Suprapubic skin (tissue), 3 donors: ENCODE data around the gene STAM.

Experiments used
- EP300 ChIP-seq: sonication (generic); formaldehyde crosslinking; IDR thresholded peaks from one replicate; pipeline ENCODE4 v1.6.1; 2017; ENCODE audit warnings: antibody characterized with exemption
- TF ChIP-seq, protein P1 (sequence below), 2 donors: fragments of 200-600 bp in 1 of 2; fragments of 450-650 bp in 1 of 2; sonication (generic) in 1 of 2; IDR thresholded peaks; one replicate each; pipeline ENCODE4 v1.5.1; 2016 to 2019; ENCODE audit warnings: antibody characterized with exemption in 2 of 2, mild to moderate bottlenecking in 1 of 2, moderate library complexity in 1 of 2

DNA sequence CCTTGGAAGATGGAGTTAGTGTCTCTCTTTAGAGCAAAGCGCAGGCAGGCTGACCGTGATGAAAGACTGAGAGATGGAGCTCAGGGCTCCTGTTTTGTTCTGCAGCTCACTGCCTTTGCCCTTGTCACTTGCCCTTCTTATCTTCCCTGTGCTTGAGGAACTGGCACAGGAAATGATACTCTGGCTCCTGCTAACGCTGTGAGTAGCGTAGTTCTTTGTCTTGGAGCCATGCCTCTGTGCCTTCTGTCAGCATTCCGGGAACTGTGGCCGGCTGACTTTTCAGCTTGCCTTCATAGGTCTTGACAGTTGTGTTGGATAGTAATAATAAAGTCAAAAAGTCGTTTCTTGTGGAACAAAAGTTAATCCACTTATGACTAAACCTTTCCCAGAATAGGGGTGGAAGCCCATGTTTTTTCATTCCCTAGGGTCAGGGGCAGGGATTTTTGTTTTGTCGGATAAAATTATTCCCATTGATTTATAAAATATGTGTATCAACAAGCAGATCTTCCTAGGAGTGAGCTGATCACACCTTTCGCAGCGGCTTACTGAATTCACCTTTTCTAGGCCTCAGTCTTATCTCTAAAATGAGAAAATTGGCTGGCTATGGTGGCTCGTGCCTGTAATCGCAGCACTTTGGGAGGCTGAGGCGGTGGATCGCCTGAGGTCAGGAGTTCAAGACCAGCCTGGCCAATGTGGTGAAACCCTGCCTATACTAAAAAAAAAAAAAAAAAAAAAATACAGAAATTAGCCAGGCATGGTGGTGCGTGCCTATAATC lies 91.4 kb downstream of the STAM start:
- TF ChIP-seq, protein P1, sequence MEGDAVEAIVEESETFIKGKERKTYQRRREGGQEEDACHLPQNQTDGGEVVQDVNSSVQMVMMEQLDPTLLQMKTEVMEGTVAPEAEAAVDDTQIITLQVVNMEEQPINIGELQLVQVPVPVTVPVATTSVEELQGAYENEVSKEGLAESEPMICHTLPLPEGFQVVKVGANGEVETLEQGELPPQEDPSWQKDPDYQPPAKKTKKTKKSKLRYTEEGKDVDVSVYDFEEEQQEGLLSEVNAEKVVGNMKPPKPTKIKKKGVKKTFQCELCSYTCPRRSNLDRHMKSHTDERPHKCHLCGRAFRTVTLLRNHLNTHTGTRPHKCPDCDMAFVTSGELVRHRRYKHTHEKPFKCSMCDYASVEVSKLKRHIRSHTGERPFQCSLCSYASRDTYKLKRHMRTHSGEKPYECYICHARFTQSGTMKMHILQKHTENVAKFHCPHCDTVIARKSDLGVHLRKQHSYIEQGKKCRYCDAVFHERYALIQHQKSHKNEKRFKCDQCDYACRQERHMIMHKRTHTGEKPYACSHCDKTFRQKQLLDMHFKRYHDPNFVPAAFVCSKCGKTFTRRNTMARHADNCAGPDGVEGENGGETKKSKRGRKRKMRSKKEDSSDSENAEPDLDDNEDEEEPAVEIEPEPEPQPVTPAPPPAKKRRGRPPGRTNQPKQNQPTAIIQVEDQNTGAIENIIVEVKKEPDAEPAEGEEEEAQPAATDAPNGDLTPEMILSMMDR (IDR thresholded peaks at IDR 0.05) = no peak
- no peak for TF ChIP-seq EP300
